Right cardiac atrium (tissue), 5 donors: ENCODE data around the gene MPND. TPM values are rescaled to one million over a fixed set of nuclear protein-coding genes. Genes with fewer than 3 reads are reported as not detected.

Source experiments
- polyA plus RNA-seq: library from polyadenylated mRNA; stranded (reverse); fragments of 200-250 nt; gene quantifications from one replicate; pipeline ENCODE4 v1.2.3, GENCODE V29; 2013
- total RNA-seq, 4 donors: library from RNA; stranded (reverse); fragmentation: NEBNext Ultra II Directional; extraction: Animal tissue kit (Norgen Biotek cat#: 25700); gene quantifications; one replicate each; pipeline ENCODE4 v1.2.1, GENCODE V29; 2021
- donor health status: healthy with polysubstance abuse.
- donor health status: DM: no; HTN: yes; CAD: no.
- donor health status: DM: no; HTN: no; CAD: no.
- donor health status: DM: no; HTN: yes; CAD: no; lungs with severe emphysema.
- donor health status: DM: yes; HTN: yes; CAD: no.

The MPND gene
- total and polyA plus RNA-seq, 5 donors, result 22.8 to 25.8 (median 24.9) TPM

Other genes with a start within 250 kb of the MPND start
- gene MAP2K2, start 219.4 kb upstream of the MPND start, total RNA-seq, result 100 to 1,000 TPM; 113 to 134 (median 121) TPM
- gene MAP2K2, start 219.4 kb upstream of the MPND start, polyA plus RNA-seq, result 151 TPM
- not detected for gene CREB3L3, start 189.9 kb upstream of the MPND start, total RNA-seq
- gene CREB3L3, start 189.9 kb upstream of the MPND start, polyA plus RNA-seq, result not detected
- 10 to 100 TPM; 11.2 to 16.6 (median 13.1) TPM for gene SIRT6, start 161.0 kb upstream of the MPND start, total RNA-seq
- gene SIRT6, start 161.0 kb upstream of the MPND start, polyA plus RNA-seq, result 15.8 TPM
- gene ANKRD24, start 160.9 kb upstream of the MPND start, total RNA-seq, result under 1 TPM; 0.31 to 0.88 (median 0.41) TPM
- gene ANKRD24, start 160.9 kb upstream of the MPND start, polyA plus RNA-seq, result 0.45 TPM
- gene EBI3, start 114.0 kb upstream of the MPND start, total RNA-seq, result 1 to 10 TPM; 1.8 to 2.3 (median 2.1) TPM
- 0.70 TPM for gene EBI3, start 114.0 kb upstream of the MPND start, polyA plus RNA-seq
- 10 to 100 TPM in 2 of 4 donors, 1 to 10 TPM in 2; 9.7 to 12.4 (median 10.9) TPM for gene YJU2, start 96.5 kb upstream of the MPND start, total RNA-seq
- 17.7 TPM for gene YJU2, start 96.5 kb upstream of the MPND start, polyA plus RNA-seq
- gene SHD, start 64.3 kb upstream of the MPND start, total RNA-seq, result 10 to 100 TPM; 30.5 to 75.1 (median 54.7) TPM
- 23.9 TPM for gene SHD, start 64.3 kb upstream of the MPND start, polyA plus RNA-seq
- not detected for gene TMIGD2, start 41.2 kb upstream of the MPND start, total RNA-seq
- gene TMIGD2, start 41.2 kb upstream of the MPND start, polyA plus RNA-seq, result 0.25 TPM
- not detected for gene FSD1, start 39.0 kb upstream of the MPND start, total RNA-seq
- not detected for gene FSD1, start 39.0 kb upstream of the MPND start, polyA plus RNA-seq
- 10 to 100 TPM in 3 of 4 donors, 1 to 10 TPM in 1; 6.7 to 13.9 (median 11.3) TPM for gene STAP2, start 4.7 kb upstream of the MPND start, total RNA-seq
- gene STAP2, start 4.7 kb upstream of the MPND start, polyA plus RNA-seq, result 7.8 TPM
- 10 to 100 TPM; 26.3 to 40.3 (median 31.8) TPM for gene SH3GL1, start 57.0 kb downstream of the MPND start, total RNA-seq
- 27.7 TPM for gene SH3GL1, start 57.0 kb downstream of the MPND start, polyA plus RNA-seq
- 1 to 10 TPM; 5.4 to 7.7 (median 6.2) TPM for gene CHAF1A, start 59.1 kb downstream of the MPND start, total RNA-seq
- 4.3 TPM for gene CHAF1A, start 59.1 kb downstream of the MPND start, polyA plus RNA-seq
- 100 to 1,000 TPM in 3 of 4 donors, 10 to 100 TPM in 1; 99.8 to 124 (median 112) TPM for gene UBXN6, start 114.2 kb downstream of the MPND start, total RNA-seq
- 135 TPM for gene UBXN6, start 114.2 kb downstream of the MPND start, polyA plus RNA-seq
- 10 to 100 TPM; 20.6 to 30.5 (median 28.6) TPM for gene HDGFL2, start 128.7 kb downstream of the MPND start, total RNA-seq
- 31.4 TPM for gene HDGFL2, start 128.7 kb downstream of the MPND start, polyA plus RNA-seq
- gene PLIN4, start 174.9 kb downstream of the MPND start, total RNA-seq, result 100 to 1,000 TPM; 102 to 201 (median 112) TPM
- gene PLIN4, start 174.9 kb downstream of the MPND start, polyA plus RNA-seq, result 171 TPM
- gene PLIN5, start 191.7 kb downstream of the MPND start, total RNA-seq, result 10 to 100 TPM; 25.5 to 60.3 (median 28.2) TPM
- gene PLIN5, start 191.7 kb downstream of the MPND start, polyA plus RNA-seq, result 33.9 TPM
- gene LRG1, start 196.5 kb downstream of the MPND start, total RNA-seq, result 1 to 10 TPM in 1 of 4 donors, under 1 TPM in 3; 0.20 to 1.1 (median 0.31) TPM
- 0.41 TPM for gene LRG1, start 196.5 kb downstream of the MPND start, polyA plus RNA-seq
- 10 to 100 TPM in 1 of 4 donors, 1 to 10 TPM in 3; 4.2 to 10.4 (median 7.9) TPM for gene SEMA6B, start 216.1 kb downstream of the MPND start, total RNA-seq
- 11.5 TPM for gene SEMA6B, start 216.1 kb downstream of the MPND start, polyA plus RNA-seq